T-cell (primary cell): ENCODE measurements around the gene DDT. TPM values are rescaled to one million over a fixed set of nuclear protein-coding genes. Genes with fewer than 3 reads are reported as not detected.

Experiments used
- total RNA-seq, 35 experiments: library from RNA in 6 of 35; stranded (reverse) in 6 of 35; fragments of 120-200 nt in 1 of 35; gene quantifications; one replicate each; pipeline versions ENCODE4 v1.2.1 to v1.2.4 and lab custom pipeline; 2013 to 2026

DDT gene
- total RNA-seq, 5 donors from 2014 or later (not counting 1 experiment from before 2014, with no cell fraction given), result 72.5 to 122 (median 94.3) TPM

Other genes with a start within 250 kb of the DDT start
- gene ZNF70, start 223.3 kb downstream of the DDT start, total RNA-seq, result 1 to 10 TPM; 3.2 to 6.4 (median 5.8) TPM
- 1 to 10 TPM in 4 of 5 donors, not detected in 1; 1.5 to 2.6 (median 1.7) TPM for gene VPREB3, start 220.0 kb downstream of the DDT start, total RNA-seq
- gene C22orf15, start 211.5 kb downstream of the DDT start, total RNA-seq, result 1 to 10 TPM in 4 of 5 donors, under 1 TPM in 1; 0.58 to 2.2 (median 1.9) TPM
- gene CHCHD10, start 206.5 kb downstream of the DDT start, total RNA-seq, result 10 to 100 TPM; 26.1 to 66.3 (median 63.2) TPM
- gene MMP11, start 201.6 kb downstream of the DDT start, total RNA-seq, result 1 to 10 TPM; 1.6 to 5.3 (median 2.5) TPM
- gene SMARCB1, start 187.5 kb downstream of the DDT start, total RNA-seq, result 10 to 100 TPM; 50.2 to 57.7 (median 54.3) TPM
- gene DERL3, start 135.4 kb downstream of the DDT start, total RNA-seq, result 1 to 10 TPM; 1.2 to 3.9 (median 2.8) TPM
- 10 to 100 TPM; 16.2 to 24.2 (median 18.6) TPM for gene SLC2A11, start 116.6 kb downstream of the DDT start, total RNA-seq
- gene MIF, start 80.1 kb downstream of the DDT start, total RNA-seq, result 100 to 1,000 TPM; 182 to 334 (median 289) TPM
- not detected for gene GSTT2B, start 13.2 kb downstream of the DDT start, total RNA-seq
- gene DDTL, start 7.6 kb downstream of the DDT start, total RNA-seq, result 1 to 10 TPM in 4 of 5 donors, not detected in 1; 3.5 to 7.7 (median 3.9) TPM
- not detected for gene GSTT2, start 5.7 kb upstream of the DDT start, total RNA-seq
- not detected for gene GSTT4, start 31.0 kb upstream of the DDT start, total RNA-seq
- 100 to 1,000 TPM; 134 to 158 (median 145) TPM for gene CABIN1, start 36.9 kb upstream of the DDT start, total RNA-seq
- gene SUSD2, start 207.0 kb upstream of the DDT start, total RNA-seq, result 1 to 10 TPM; 1.3 to 2.3 (median 1.6) TPM